ENCODE measurements around the gene KLRC4. TPM values are rescaled to one million over a fixed set of nuclear protein-coding genes. Genes with fewer than 3 reads are reported as not detected.
A peak's percentile ranks its signal among the peaks of the same experiment; 100 is the strongest.
"Not testable (repeated sequence)": the region's sequence is repeated elsewhere in the genome, so short reads cannot be mapped to it uniquely, and the experiment has no call there.

KLRC4 gene
- total RNA-seq, 1 donor: not detected

DNA sequence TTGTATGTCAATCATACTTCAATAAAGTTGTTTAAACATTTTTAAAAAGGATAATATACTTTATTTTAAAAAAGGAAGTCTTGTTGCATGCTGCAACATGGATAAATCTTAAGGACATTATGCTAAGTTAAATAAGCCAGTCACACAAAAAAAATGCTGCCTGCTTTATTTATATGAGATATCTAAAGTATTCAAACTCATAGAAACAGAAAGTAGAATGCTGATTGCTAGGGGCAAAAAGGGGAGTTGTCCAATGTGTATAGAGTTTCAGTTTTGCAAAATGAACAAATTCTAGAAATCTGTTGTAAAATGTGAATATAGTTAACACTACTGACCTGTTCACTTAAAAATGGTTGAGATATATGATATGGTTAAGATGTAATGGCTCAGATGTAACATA lies 8.7 kb downstream of the KLRC4 start:
- no peak overlapping the region for H3K4me3 ChIP-seq (ENCODE audit: low read depth, low read length)
- TF ChIP-seq, protein P1, sequence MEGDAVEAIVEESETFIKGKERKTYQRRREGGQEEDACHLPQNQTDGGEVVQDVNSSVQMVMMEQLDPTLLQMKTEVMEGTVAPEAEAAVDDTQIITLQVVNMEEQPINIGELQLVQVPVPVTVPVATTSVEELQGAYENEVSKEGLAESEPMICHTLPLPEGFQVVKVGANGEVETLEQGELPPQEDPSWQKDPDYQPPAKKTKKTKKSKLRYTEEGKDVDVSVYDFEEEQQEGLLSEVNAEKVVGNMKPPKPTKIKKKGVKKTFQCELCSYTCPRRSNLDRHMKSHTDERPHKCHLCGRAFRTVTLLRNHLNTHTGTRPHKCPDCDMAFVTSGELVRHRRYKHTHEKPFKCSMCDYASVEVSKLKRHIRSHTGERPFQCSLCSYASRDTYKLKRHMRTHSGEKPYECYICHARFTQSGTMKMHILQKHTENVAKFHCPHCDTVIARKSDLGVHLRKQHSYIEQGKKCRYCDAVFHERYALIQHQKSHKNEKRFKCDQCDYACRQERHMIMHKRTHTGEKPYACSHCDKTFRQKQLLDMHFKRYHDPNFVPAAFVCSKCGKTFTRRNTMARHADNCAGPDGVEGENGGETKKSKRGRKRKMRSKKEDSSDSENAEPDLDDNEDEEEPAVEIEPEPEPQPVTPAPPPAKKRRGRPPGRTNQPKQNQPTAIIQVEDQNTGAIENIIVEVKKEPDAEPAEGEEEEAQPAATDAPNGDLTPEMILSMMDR (IDR thresholded peaks at IDR 0.05; ENCODE audit: insufficient read depth, low read depth, low read length): no peak

DNA sequence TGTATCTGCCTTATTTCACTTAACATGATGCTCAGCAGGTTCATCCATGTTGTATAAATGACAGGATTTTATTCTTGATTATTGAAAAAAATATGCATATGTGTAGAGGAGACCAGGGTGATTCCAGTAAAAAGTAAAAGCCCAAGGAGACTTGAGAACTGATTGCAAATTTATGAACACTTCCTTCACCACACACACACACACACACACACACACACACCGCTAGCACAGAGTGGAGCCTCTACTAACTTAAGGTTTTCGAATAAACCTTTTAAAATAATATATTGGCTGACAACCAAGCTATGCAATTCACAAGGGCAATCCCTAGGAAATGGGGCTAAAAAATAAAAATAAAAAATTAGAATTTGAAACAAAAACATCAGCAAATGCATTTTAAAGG lies 11.4 kb downstream of the KLRC4 start:
- TF ChIP-seq, protein P1 (IDR thresholded peaks at IDR 0.05; ENCODE audit: insufficient read depth, low read depth, low read length): no peak
- no peak for DNase-seq (ENCODE audit: low read depth)
- no peak overlapping the region for H3K4me3 ChIP-seq (ENCODE audit: low read depth, low read length)

More for the DNA sequence above, 8.7 kb downstream of the KLRC4 start:
- no peak for DNase-seq (ENCODE audit: low read depth)

GRCh38 chr12:10397296-10397695 lies 12.3 kb downstream of the KLRC4 start:
- H3K4me3 ChIP-seq (ENCODE audit: low read depth, low read length): no peak overlapping the region
- TF ChIP-seq, protein P1 (IDR thresholded peaks at IDR 0.05; ENCODE audit: insufficient read depth, low read depth, low read length): no peak
- DNase-seq (ENCODE audit: low read depth): no peak

DNA sequence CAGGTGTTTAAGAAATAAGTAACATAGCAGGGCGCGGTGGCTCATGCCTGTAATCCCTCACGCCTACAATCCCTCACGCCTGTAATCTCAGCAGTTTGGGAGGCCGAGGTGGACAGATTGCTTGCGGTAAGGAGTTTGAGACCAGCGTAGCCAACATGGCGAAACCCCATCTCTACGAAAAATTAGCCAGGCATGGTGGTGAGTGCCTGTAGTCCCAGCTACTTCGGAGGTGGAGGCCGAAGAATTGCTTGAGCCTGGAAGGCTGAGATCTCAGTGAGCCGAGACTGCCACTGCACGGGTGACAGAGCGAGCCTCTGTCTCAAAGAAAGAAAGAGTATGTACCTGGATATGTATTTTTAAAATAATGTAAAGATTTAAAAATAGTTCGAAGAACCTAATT lies 13.4 kb downstream of the KLRC4 start:
- not testable (repeated sequence) for DNase-seq (ENCODE audit: low read depth); H3K4me3 ChIP-seq (ENCODE audit: low read depth, low read length)

GRCh38 chr12:10395390-10395998 lies 14.1 kb downstream of the KLRC4 start:
- TF ChIP-seq, protein P1 (IDR thresholded peaks at IDR 0.05; ENCODE audit: insufficient read depth, low read depth, low read length): no peak
- DNase-seq (ENCODE audit: low read depth): peak; percentile 94
- H3K4me3 ChIP-seq (ENCODE audit: low read depth, low read length): no peak overlapping the region

DNA sequence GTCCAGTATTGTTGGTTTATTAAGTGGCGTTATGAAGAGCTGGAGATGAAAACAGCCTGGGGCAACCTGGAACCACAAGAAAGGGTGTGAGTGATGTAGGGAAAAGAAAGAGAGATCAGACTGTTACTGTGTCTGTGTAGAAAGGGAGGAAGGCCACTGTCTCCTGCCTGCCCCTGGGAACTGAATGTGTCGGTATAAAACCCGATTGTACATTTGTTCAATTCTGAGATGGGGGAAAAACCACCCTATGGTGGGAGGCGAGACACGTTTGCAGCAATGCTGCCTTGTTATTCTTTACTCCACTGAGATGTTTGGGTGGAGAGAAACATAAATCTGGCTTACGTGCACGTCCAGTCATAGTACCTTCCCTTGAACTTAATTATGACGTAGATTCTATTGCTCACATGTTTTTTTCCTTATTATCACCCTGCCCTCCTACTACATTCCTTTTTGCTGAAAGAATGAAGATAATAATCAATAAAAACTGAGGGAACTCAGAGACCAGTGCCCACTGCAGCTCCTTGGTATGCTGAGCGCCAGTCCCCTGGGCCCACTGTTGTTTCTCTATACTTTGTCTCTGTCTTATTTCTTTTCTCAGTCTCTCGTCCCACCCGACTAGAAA lies 14.9 kb downstream of the KLRC4 start:
- H3K4me3 ChIP-seq (ENCODE audit: low read depth, low read length); DNase-seq (ENCODE audit: low read depth): not testable (repeated sequence)

GRCh38 chr12:10393291-10393690 lies 16.3 kb downstream of the KLRC4 start:
- TF ChIP-seq, protein P1 (IDR thresholded peaks at IDR 0.05; ENCODE audit: insufficient read depth, low read depth, low read length): no peak
- DNase-seq (ENCODE audit: low read depth): no peak
- H3K4me3 ChIP-seq (ENCODE audit: low read depth, low read length): no peak overlapping the region

DNA sequence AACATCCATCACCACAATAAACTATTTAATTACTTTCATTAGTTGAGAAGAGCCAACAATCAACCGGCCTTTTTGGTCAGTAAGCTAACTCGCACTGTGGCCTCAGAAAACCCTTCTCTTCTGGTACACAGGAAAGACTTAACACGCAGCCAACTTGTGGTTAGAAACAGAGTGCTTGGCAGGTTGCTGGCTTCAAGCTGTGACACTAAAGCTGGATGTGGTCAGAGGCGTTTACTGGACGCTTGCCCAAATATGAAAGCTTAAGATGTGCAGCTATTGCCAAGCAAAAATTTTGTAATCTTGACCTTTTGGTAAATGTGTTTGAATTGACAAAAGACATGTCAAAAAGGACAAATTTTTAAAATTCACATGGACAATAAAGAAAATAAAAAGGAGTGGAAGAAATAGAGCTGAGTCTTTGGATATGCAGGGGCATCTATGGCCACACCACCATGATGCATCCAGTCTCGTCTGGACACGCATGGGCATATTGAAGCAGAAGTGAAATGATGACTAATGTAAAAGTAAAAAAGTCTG lies 17.1 kb downstream of the KLRC4 start:
- DNase-seq (ENCODE audit: low read depth): peak; percentile 98

GRCh38 chr12:10390991-10391390 lies 18.6 kb downstream of the KLRC4 start:
- H3K4me3 ChIP-seq (ENCODE audit: low read depth, low read length); DNase-seq (ENCODE audit: low read depth): not testable (repeated sequence)

More for the DNA sequence above, 17.1 kb downstream of the KLRC4 start:
- H3K4me3 ChIP-seq (ENCODE audit: low read depth, low read length): no peak overlapping the region
- TF ChIP-seq, protein P1 (IDR thresholded peaks at IDR 0.05; ENCODE audit: insufficient read depth, low read depth, low read length): no peak
